Left renal pelvis (tissue), 4 donors: ENCODE results near the gene CNN2. TPM values are rescaled to one million over a fixed set of nuclear protein-coding genes. Genes with fewer than 3 reads are reported as not detected.

Source experiments
- DNase-seq, 4 donors: peaks; one replicate each; pipeline ENCODE4 v3.0.0-alpha.2; 2013; ENCODE audit warnings: low read depth in 4 of 4, low spot score in 3 of 4
- polyA plus RNA-seq, 4 donors: library from polyadenylated mRNA; unstranded; fragments of 120-200 nt; gene quantifications; one replicate each; pipeline ENCODE4 v1.2.1, GENCODE V29; 2013; ENCODE audit not compliant: insufficient read length in 4 of 4

The CNN2 gene
- polyA plus RNA-seq, 4 donors = 171 to 188 (median 182) TPM

DNA sequence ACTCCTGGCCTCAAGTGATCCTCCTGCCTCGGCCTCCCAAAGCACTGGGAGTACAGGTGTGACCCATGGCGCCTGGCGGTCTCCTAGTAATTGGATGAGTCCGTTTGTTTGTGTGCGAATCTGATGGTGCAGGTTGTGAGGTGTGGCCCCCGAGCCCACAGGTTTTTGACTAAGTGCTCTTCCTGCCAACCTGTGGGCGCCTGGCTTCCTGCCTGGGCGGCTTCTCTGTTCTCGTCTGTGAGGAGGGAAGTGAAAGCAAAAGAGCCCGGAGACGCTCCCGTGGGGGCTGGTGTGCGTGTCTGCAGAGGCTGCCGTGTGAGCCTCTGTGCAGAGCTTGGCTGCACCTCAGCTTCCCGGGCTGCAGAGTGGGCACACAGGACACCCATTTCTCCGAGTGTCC is 50.5 kb downstream of the CNN2 start:
- DNase-seq = no peak

DNA sequence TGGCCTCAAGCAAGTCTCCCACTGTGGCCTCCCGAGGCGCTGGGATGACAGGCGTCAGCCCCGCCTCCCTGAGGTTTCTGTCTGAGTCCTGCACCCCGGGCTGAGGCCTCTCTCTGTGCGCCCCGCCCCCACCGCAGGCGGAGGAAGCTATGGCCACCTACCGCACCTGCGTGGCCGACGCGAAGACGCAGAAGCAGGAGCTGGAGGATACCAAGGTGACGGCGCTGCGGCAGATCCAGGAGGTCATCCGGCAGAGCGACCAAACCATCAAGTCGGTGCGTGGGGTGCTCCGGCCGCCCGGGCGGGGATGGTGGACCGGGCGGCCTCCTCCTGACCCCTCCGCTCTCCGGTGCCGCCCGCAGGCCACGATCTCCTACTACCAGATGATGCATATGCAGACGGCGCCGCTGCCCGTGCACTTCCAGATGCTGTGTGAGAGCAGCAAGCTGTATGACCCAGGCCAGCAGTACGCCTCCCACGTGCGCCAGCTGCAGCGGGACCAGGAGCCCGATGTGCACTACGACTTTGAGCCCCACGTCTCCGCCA is 53.2 kb downstream of the CNN2 start:
- DNase-seq = no peak

DNA sequence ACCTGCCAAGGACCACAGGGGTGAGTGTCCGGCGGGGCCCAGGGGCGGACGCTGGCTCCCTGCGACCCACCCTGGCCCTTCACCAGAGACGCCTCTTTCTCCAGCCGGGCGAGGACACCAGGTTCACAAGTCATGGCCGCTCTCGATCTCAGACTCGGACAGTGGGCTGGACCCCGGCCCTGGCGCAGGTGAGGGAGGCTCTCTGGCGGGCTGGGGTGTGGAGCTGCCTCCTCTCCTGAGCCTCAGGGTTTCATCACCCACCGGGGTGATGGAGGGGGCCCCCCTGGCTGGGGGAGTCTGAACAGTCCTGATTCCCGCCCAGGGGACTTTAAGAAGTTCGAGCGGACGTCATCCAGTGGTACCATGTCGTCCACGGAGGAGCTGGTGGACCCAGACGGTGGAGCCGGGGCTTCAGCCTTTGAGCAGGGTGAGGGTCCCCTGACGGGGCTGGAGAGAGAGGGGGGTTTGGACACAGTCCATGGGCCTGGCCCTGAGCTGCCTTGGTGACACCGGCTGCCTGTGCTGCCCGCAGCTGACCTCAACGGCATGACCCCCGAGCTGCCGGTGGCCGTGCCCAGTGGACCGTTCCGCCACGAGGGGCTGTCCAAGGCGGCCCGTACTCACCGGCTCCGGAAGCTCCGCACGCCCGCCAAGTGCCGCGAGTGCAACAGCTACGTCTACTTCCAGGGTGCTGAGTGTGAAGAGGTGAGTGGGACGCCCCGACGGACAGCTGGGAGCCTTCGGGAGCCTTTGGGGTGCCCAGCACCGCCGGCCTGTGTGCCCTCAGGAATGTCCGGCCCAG is 54.2 kb downstream of the CNN2 start:
- no peak for DNase-seq

DNA sequence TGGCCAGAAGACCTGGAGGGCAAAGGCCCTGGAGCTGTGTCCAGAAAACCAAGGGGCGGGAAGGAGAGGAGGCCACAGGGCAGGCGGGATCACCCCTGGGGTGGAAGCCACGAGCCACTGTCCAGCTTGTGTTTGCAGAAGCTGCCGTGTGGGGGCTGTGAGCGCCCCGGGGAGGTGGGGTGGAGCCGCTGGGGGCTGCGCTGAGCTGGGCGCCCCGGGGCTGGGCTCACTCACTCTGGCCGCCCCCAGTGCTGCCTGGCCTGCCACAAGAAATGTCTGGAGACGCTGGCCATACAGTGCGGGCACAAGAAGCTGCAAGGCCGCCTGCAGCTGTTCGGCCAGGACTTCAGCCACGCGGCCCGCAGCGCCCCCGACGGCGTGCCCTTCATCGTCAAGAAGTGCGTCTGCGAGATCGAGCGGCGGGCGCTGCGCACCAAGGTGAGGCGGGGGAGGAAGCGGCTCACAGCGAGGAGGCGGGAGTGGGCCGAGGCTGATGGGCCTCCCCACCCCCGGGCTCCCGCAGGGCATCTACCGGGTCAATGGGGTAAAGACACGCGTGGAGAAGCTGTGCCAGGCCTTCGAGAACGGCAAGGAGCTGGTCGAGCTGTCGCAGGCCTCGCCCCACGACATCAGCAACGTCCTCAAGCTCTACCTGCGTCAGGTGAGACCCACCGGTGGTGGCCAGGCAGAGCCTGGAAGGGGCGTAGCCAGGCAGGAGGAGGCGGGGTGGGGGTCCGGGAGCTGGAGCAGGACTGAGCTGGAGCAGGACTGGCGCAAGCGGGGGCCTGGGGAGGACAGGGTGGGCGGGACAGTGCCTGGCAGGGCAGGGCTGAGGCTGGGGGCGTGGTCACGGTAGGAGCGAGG is 55.1 kb downstream of the CNN2 start:
- DNase-seq = no peak

- DNase-seq = no peak
These were observed 55.9 kb downstream of the CNN2 start for GRCh38 chr19:1082165-1082927.

- no peak for DNase-seq
These were observed 56.8 kb downstream of the CNN2 start for GRCh38 chr19:1082928-1083816.

DNA sequence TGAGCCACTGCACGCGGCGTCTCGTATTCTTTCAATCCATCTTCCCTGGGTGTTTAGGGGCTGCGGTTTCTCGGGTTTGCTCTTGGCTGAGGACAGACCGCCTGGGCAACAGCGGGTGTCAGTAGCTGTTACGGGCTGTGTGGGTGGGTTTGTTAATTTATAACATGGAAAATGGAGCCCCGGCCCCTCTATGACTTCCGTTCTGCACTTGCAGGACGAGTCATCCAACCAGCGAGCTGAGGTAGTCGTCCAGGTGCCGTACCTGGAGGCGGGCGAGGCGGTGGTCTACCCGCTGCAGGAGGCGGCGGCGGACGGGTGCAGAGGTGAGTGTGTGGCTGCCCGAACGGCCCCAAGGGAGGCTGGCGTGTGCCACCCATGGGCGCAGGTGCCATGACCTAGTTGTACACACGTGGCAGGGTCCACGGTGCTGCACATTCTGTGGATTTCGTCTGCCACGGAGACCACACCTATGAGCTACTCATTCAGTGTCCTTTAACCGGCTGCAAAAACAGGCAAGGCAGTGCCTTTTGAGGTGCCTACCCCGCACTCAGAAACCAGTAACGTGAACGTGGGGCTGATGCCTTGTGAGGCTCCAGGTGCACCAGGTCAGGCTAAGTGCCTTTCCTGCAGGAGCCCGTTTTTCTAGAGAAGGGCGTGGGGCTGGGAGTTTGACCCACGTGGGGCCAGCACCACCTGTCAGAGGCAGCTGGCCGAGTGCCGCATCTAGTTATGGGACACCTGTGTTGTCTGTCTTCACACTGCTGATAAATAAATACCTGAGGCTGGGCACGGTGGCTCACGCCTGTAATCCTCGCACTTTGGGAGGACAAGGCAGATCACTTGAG is 57.8 kb downstream of the CNN2 start:
- DNase-seq = no peak

DNA sequence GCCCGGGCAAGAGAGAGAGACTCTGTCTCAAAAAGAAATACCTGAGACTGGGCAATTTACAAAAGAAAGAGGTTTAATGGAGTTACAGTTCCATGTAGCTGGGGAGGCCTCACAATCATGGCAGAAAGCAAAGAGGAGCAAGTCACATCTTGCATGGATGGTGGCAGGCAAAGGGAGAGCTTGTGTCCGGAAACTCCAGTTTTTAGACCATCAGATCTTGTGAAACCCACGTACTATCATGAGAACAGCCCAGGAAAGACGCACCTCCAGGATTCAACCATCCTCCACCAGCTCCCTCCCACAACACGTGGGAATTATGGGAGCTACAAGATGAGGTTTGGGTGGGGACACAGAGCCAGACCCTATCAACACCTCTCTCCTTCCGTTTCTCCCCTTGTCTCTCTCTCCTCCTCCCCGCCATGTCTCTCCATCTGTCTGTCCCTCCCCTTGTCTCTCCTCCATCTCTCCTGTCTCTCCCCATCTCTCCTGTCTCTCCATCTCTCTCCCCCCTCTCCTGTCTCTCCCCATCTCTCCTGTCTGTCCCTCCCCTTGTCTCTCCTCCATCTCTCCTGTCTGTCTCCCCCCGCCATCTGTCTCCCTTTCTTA is 58.7 kb downstream of the CNN2 start:
- no peak for DNase-seq

GRCh38 chr19:1085676-1086442 is 59.5 kb downstream of the CNN2 start:
- DNase-seq = no peak

DNA sequence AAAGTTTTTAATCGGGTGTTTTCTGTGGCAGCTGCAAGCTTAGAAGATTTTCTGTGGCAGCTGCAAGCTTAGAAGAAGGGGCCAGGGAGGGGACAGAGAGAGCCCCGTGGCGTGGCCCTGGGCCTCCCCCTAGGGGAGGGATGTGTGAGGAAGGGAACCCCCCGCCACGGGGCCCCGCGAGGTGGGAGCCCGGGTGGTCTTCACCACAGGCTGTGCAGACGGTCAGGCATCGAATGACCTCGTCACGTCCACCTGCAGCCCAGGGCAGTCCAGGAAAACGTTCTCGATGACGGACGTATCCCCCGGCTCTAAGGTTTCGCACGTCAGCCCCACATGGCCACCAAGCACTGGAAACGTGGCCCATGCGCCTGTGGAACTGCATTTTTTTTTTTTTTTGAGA is 60.2 kb downstream of the CNN2 start:
- DNase-seq = no peak

DNA sequence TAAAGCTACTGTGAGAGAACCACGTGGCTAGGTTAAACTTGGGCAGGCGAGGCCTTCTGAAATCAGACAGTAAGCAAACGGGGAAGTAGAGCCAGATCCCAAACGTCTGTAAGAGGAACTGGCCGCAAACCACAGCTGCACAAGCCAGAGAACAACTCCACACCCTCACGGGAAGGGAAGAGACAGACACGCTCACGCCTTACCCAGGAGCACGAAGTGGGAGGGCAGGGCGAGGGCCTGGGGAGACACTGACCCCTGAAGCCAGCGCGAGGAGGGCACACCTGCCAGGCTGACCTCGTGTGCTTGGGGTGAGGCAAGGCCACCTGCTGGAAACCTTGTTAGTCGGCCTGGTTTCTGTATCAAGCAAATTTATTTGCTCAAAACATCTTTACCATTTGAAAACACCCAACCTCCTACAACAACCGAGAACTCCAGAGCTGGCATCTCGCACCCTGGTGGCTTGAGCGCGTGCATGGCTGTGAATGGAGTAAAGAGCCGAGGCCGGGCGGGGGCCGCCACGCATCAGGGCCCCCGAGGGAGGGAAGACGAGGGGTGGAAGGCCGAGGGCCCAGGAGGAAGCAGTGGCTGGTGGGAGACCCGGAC is 61.5 kb downstream of the CNN2 start:
- DNase-seq = no peak

- DNase-seq = no peak
These were observed 62.1 kb downstream of the CNN2 start for GRCh38 chr19:1088416-1089010.

Other genes with a start within 250 kb of the CNN2 start
- gene PTBP1, start 229.2 kb upstream of the CNN2 start, polyA plus RNA-seq = 100 to 1,000 TPM; 292 to 417 (median 389) TPM
- gene PLPPR3, start 204.7 kb upstream of the CNN2 start, polyA plus RNA-seq = 10 to 100 TPM; 10.3 to 18.9 (median 11.4) TPM
- 1 to 10 TPM in 2 of 4 donors, under 1 TPM in 2; 0.86 to 3.6 (median 1.1) TPM for gene AZU1, start 198.8 kb upstream of the CNN2 start, polyA plus RNA-seq
- gene PRTN3, start 185.6 kb upstream of the CNN2 start, polyA plus RNA-seq = 1 to 10 TPM in 2 of 4 donors, under 1 TPM in 2; 0.59 to 2.0 (median 1.0) TPM
- 1 to 10 TPM in 1 of 4 donors, under 1 TPM in 1, not detected in 2; 0.48 to 1.1 TPM for gene ELANE, start 174.3 kb upstream of the CNN2 start, polyA plus RNA-seq
- 10 to 100 TPM in 1 of 4 donors, 1 to 10 TPM in 3; 2.3 to 12.9 (median 3.6) TPM for gene CFD, start 166.9 kb upstream of the CNN2 start, polyA plus RNA-seq
- gene MED16, start 133.4 kb upstream of the CNN2 start, polyA plus RNA-seq = 10 to 100 TPM; 46.5 to 86.8 (median 53.7) TPM
- gene RNU6-9, start 133.1 kb upstream of the CNN2 start, polyA plus RNA-seq = not detected
- gene R3HDM4, start 113.4 kb upstream of the CNN2 start, polyA plus RNA-seq = 10 to 100 TPM; 39.3 to 61.2 (median 47.8) TPM
- gene KISS1R, start 109.3 kb upstream of the CNN2 start, polyA plus RNA-seq = under 1 TPM; 0.20 to 0.98 (median 0.40) TPM
- gene ARID3A, start 100.6 kb upstream of the CNN2 start, polyA plus RNA-seq = 10 to 100 TPM; 13.2 to 35.9 (median 19.1) TPM
- 10 to 100 TPM; 24.4 to 55.7 (median 38.7) TPM for gene WDR18, start 42.3 kb upstream of the CNN2 start, polyA plus RNA-seq
- 1 to 10 TPM in 1 of 4 donors, under 1 TPM in 3; 0.33 to 1.4 (median 0.69) TPM for gene GRIN3B, start 26.2 kb upstream of the CNN2 start, polyA plus RNA-seq
- gene TMEM259, start 5.5 kb upstream of the CNN2 start, polyA plus RNA-seq = 100 to 1,000 TPM in 1 of 4 donors, 10 to 100 TPM in 3; 88.4 to 138 (median 98.9) TPM
- gene RNU6-2, start 5.1 kb upstream of the CNN2 start, polyA plus RNA-seq = not detected
- 10 to 100 TPM in 1 of 4 donors, 1 to 10 TPM in 3; 2.7 to 10.6 (median 7.7) TPM for gene ABCA7, start 13.5 kb downstream of the CNN2 start, polyA plus RNA-seq
- gene ARHGAP45, start 40.6 kb downstream of the CNN2 start, polyA plus RNA-seq = 10 to 100 TPM in 1 of 4 donors, 1 to 10 TPM in 3; 8.2 to 14.4 (median 8.9) TPM
- gene POLR2E, start 68.8 kb downstream of the CNN2 start, polyA plus RNA-seq = 100 to 1,000 TPM; 106 to 154 (median 145) TPM
- gene GPX4, start 77.4 kb downstream of the CNN2 start, polyA plus RNA-seq = 100 to 1,000 TPM; 141 to 267 (median 234) TPM
- 10 to 100 TPM; 10.6 to 21.1 (median 15.1) TPM for gene SBNO2, start 147.7 kb downstream of the CNN2 start, polyA plus RNA-seq
- gene STK11, start 179.2 kb downstream of the CNN2 start, polyA plus RNA-seq = 10 to 100 TPM; 44.9 to 65.2 (median 55.9) TPM
- gene CBARP, start 211.4 kb downstream of the CNN2 start, polyA plus RNA-seq = 1 to 10 TPM; 1.4 to 3.5 (median 1.9) TPM
- 100 to 1,000 TPM in 1 of 4 donors, 10 to 100 TPM in 3; 56.5 to 155 (median 92.1) TPM for gene ATP5F1D, start 215.1 kb downstream of the CNN2 start, polyA plus RNA-seq
- gene MIDN, start 222.0 kb downstream of the CNN2 start, polyA plus RNA-seq = 10 to 100 TPM; 45.4 to 73.1 (median 48.0) TPM
- 100 to 1,000 TPM; 704 to 940 (median 807) TPM for gene CIRBP, start 242.7 kb downstream of the CNN2 start, polyA plus RNA-seq
- 10 to 100 TPM; 13.3 to 29.7 (median 15.8) TPM for gene FAM174C, start 248.9 kb downstream of the CNN2 start, polyA plus RNA-seq